Ovary (tissue), 3 donors: ENCODE data around the gene ADA.

Source experiments
- EP300 ChIP-seq: sonication (generic); formaldehyde crosslinking; IDR thresholded peaks from one replicate; pipeline ENCODE4 v1.6.1; 2017; ENCODE audit warnings: antibody characterized with exemption
- TF ChIP-seq, protein P1 (sequence below), 3 donors: fragments of 450-650 bp in 2 of 3; fragments of 200-600 bp in 1 of 3; IDR thresholded peaks; one replicate each; pipeline versions ENCODE4 v1.5.1 to v1.8.0; 2016 to 2022; ENCODE audit warnings: antibody characterized with exemption in 3 of 3, mild to moderate bottlenecking in 1 of 3
- donor health status: DM: no; HTN: no; CAD: no.

- TF ChIP-seq, protein P1, sequence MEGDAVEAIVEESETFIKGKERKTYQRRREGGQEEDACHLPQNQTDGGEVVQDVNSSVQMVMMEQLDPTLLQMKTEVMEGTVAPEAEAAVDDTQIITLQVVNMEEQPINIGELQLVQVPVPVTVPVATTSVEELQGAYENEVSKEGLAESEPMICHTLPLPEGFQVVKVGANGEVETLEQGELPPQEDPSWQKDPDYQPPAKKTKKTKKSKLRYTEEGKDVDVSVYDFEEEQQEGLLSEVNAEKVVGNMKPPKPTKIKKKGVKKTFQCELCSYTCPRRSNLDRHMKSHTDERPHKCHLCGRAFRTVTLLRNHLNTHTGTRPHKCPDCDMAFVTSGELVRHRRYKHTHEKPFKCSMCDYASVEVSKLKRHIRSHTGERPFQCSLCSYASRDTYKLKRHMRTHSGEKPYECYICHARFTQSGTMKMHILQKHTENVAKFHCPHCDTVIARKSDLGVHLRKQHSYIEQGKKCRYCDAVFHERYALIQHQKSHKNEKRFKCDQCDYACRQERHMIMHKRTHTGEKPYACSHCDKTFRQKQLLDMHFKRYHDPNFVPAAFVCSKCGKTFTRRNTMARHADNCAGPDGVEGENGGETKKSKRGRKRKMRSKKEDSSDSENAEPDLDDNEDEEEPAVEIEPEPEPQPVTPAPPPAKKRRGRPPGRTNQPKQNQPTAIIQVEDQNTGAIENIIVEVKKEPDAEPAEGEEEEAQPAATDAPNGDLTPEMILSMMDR (IDR thresholded peaks at IDR 0.05), result no peak
- no peak for TF ChIP-seq EP300
Measured at GRCh38 chr20:44643154-44643519, 8.4 kb downstream of the ADA start.
